Neuronal stem cell (in vitro differentiated cells): ENCODE results near the gene CD59. TPM values are rescaled to one million over a fixed set of nuclear protein-coding genes. Genes with fewer than 3 reads are reported as not detected.

ENCODE experiments used
- DNase-seq: peaks from one replicate; pipeline ENCODE4 v3.0.0-alpha.2; 2013; ENCODE audit warnings: low spot score
- H2AFZ ChIP-seq: one replicate; pipeline ENCODE4 v1.6.1; 2013; ENCODE audit warnings: mild to moderate bottlenecking, low read length, inconsistent platforms
- H2AK5ac ChIP-seq: 2 replicates; pipeline ENCODE4 v1.6.1; 2013; ENCODE audit warnings: low read depth, mild to moderate bottlenecking, inconsistent platforms, low read length, moderate library complexity, mixed read lengths
- H2BK120ac ChIP-seq: 2 replicates; pipeline ENCODE4 v1.6.1; 2013; ENCODE audit warnings: low read depth, mild to moderate bottlenecking, inconsistent platforms, low read length, moderate library complexity, mixed read lengths
- H2BK12ac ChIP-seq: one replicate; pipeline ENCODE4 v1.6.1; 2013; ENCODE audit warnings: low read length, inconsistent platforms
- H2BK15ac ChIP-seq: 2 replicates; pipeline ENCODE4 v1.6.1; 2013; ENCODE audit warnings: mild to moderate bottlenecking, low read length, inconsistent platforms, mixed read lengths
- H2BK5ac ChIP-seq: one replicate; pipeline ENCODE4 v1.6.1; 2013; ENCODE audit warnings: inconsistent platforms, mild to moderate bottlenecking, low read length, moderate library complexity
- H3K14ac ChIP-seq: one replicate; pipeline ENCODE4 v1.6.1; 2013; ENCODE audit warnings: low read length, inconsistent platforms
- H3K18ac ChIP-seq: 2 replicates; pipeline ENCODE4 v1.6.1; 2013; ENCODE audit warnings: low read length, inconsistent platforms
- H3K23ac ChIP-seq: 2 replicates; pipeline ENCODE4 v1.6.1; 2013; ENCODE audit warnings: low read depth, mild to moderate bottlenecking, mixed read lengths, low read length, inconsistent platforms; ENCODE audit not compliant: poor library complexity
- H3K27ac ChIP-seq: replicated peaks from 3 replicates; pipeline ENCODE4 v1.5.1; 2013; ENCODE audit warnings: low read length, inconsistent platforms
- H3K27me3 ChIP-seq, 3 experiments: 2 replicates each; pipeline ENCODE4 v1.6.1; 2013; ENCODE audit warnings: low read length in 3 of 3, mild to moderate bottlenecking in 2 of 3, inconsistent platforms in 1 of 3, low read depth in 1 of 3, mixed read lengths in 1 of 3, moderate library complexity in 1 of 3; ENCODE audit not compliant: control insufficient read depth in 3 of 3, insufficient read depth in 3 of 3
- H3K36me3 ChIP-seq, 2 donors: replicated peaks in 1 of 2; 2 replicates each; pipeline ENCODE4 v1.6.1; 2013; ENCODE audit warnings: low read length in 2 of 2; ENCODE audit not compliant: control insufficient read depth in 2 of 2, insufficient read depth in 2 of 2
- H3K4ac ChIP-seq: 2 replicates; pipeline ENCODE4 v1.6.1; 2013; ENCODE audit warnings: inconsistent platforms, mild to moderate bottlenecking, low read length, moderate library complexity
- H3K4me1 ChIP-seq, 2 donors: 1 replicate in 1 of 2; 2 replicates in 1 of 2; pipeline ENCODE4 v1.6.1; 2013; ENCODE audit warnings: low read length in 2 of 2, low read depth in 1 of 2; ENCODE audit not compliant: control insufficient read depth in 2 of 2, insufficient read depth in 1 of 2
- H3K4me2 ChIP-seq: one replicate; pipeline ENCODE4 v1.6.1; 2013; ENCODE audit warnings: mild to moderate bottlenecking, low read length, inconsistent platforms; ENCODE audit not compliant: insufficient read depth, poor library complexity, severe bottlenecking
- H3K4me3 ChIP-seq, 2 donors: 2 replicates each; pipeline ENCODE4 v1.5.1; 2013; ENCODE audit warnings: low read length in 2 of 2, mild to moderate bottlenecking in 2 of 2, inconsistent platforms in 1 of 2, moderate library complexity in 1 of 2
- H3K79me1 ChIP-seq: one replicate; pipeline ENCODE4 v1.6.1; 2013; ENCODE audit warnings: low read depth, mild to moderate bottlenecking, inconsistent platforms, low read length, moderate library complexity
- H3K9ac ChIP-seq: one replicate; pipeline ENCODE4 v1.6.1; 2013; ENCODE audit warnings: mild to moderate bottlenecking, low read depth, low read length, inconsistent platforms; ENCODE audit not compliant: poor library complexity
- H3K9me3 ChIP-seq, 2 donors: replicated peaks in 1 of 2; 2 replicates each; pipeline versions ENCODE3 to v1.6.1; 2013; ENCODE audit warnings: low read length in 2 of 2, mild to moderate bottlenecking in 2 of 2, inconsistent platforms in 1 of 2, low read depth in 1 of 2, mixed read lengths in 1 of 2, moderate library complexity in 1 of 2; ENCODE audit not compliant: control insufficient read depth in 2 of 2, insufficient read depth in 1 of 2
- H4K8ac ChIP-seq: one replicate; pipeline ENCODE4 v1.6.1; 2013; ENCODE audit warnings: low read depth, mild to moderate bottlenecking, inconsistent platforms, low read length, moderate library complexity
- H4K91ac ChIP-seq: one replicate; pipeline ENCODE4 v1.6.1; 2013; ENCODE audit warnings: low read length, low read depth, mild to moderate bottlenecking, inconsistent platforms; ENCODE audit not compliant: poor library complexity
- WGBS, 2 donors: extraction: QIAGEN DNeasy Blood & Tissue Kit; methylation state at CpG; one replicate each; pipeline ENCODE4 v1.1.7; 2013; ENCODE audit warnings: missing lambda C conversion rate in 2 of 2, mixed read lengths in 1 of 2; ENCODE audit not compliant: insufficient read length in 2 of 2, insufficient replicate concordance in 1 of 2; ENCODE audit errors: extremely low coverage in 2 of 2; 5-methylcytosine and 5-hydroxymethylcytosine counted together
- polyA plus RNA-seq, 2 experiments: library from polyadenylated mRNA; stranded (reverse); fragments of 200-250 nt; gene quantifications; one replicate each; pipeline ENCODE4 v1.2.3, GENCODE V29; 2013

CD59 gene
- 75.8 TPM for polyA plus RNA-seq (2013, experiment 1 of 2)
- 77.5 TPM for polyA plus RNA-seq (2013, experiment 2 of 2)

- Histone ChIP-seq H3K4me3 (peak within 1 kb of the TSS; percentile 78 to 96), H4K8ac (no peak within 1 kb of the TSS), H3K9ac (peak within 1 kb of the TSS; percentile 72), H3K27ac (no peak within 1 kb of the TSS), H3K79me1 (no peaks in the 10 kb centered on the region), H2AK5ac (peak within 1 kb of the TSS; percentile 73), H3K23ac (no peak within 1 kb of the TSS), H3K14ac (peak within 1 kb of the TSS; percentile 42), H2BK15ac (no peak within 1 kb of the TSS), H3K9me3 (peaks cover 0 to 5% of the 10 kb centered on the region in 2 donors), H2BK12ac (no peak within 1 kb of the TSS), H2BK120ac (no peak within 1 kb of the TSS), H2BK5ac (no peak within 1 kb of the TSS), H3K27me3 (no peaks in the 10 kb centered on the region), H3K18ac (peak within 1 kb of the TSS; percentile 96), H2AFZ (peak within 1 kb of the TSS; percentile 96), H3K4me1 (peaks cover 7 to 8% of the 10 kb centered on the region in 2 donors), H3K36me3 (peaks cover 2 to 17% of the 10 kb centered on the region in 2 donors), H3K4me2 (peak within 1 kb of the TSS; percentile 73), H3K4ac (no peak within 1 kb of the TSS), H4K91ac (peak within 1 kb of the TSS; percentile 4)
- no CpG with 5 or more reads among the region's 48 CpGs for WGBS, 2 donors
- peak; percentile 84 for DNase-seq
Measured at GRCh38 chr11:33736148-33736812, at the start of gene CD59. Gene CD59, minus strand, starts transcription at chr11:33736423. Its CDS starts 13,978 bp downstream, at chr11:33722445.

GRCh38 chr11:33785609-33786008 is 49.4 kb upstream of the CD59 start:
- DNase-seq = no peak
- Histone ChIP-seq H2BK12ac (no peak overlapping the region), H2AFZ (no peak overlapping the region), H3K27me3 (peaks cover 0 to 49% (median 0%) of the 10 kb centered on the region in 3 experiments), H2BK5ac (no peak overlapping the region), H3K9me3 (no peaks in the 10 kb centered on the region), H3K4ac (no peak overlapping the region), H3K4me2 (no peak overlapping the region), H3K79me1 (no peaks in the 10 kb centered on the region), H3K36me3 (no peaks in the 10 kb centered on the region), H3K14ac (no peak overlapping the region), H3K9ac (no peak overlapping the region), H4K91ac (no peak overlapping the region), H4K8ac (no peak overlapping the region), H2BK15ac (no peak overlapping the region), H3K4me3 (no peak overlapping the region), H3K18ac (no peak overlapping the region), H3K27ac (no peak overlapping the region), H2AK5ac (no peak overlapping the region), H3K23ac (no peak overlapping the region), H3K4me1 (no peaks in the 10 kb centered on the region), H2BK120ac (no peak overlapping the region)
- no CpG with 5 or more reads among the region's 3 CpGs for WGBS, 2 donors

DNA sequence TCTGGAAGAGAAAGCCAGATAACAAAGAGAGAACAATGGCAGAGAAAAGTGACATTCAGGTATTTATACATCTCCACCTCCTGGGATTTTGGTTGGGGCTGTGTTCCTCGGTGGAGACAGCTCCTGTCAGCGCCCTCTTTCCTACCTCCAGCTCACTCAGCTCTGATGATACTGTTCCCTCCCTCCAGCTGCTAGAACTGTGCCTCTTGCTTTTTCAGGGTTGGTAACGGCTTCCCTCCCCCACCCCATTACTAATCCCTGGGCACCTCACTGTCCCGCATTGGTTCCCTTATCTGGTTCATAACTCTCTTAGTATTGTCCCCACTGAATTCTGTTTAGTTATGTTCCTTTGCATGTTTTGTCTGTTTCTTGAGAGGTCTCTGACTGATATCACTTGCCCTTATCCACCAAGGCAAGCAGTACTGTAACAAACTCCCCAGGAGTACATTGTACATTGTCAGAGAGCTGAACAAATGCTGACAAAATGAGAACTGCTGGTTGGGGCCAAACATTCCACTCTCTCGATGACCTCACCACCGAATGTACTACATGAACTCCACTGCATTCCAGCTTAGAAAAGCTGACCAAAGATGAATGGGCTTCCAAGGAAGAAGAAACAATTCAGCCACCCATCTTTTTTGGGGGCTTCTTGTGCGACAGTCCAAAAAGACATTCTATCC is 43.8 kb upstream of the CD59 start:
- Histone ChIP-seq H3K27me3 (peaks cover 0 to 88% (median 7%) of the 10 kb centered on the region in 3 experiments), H2AFZ (no peak overlapping the region), H2BK120ac (no peak overlapping the region), H2BK15ac (no peak overlapping the region), H4K91ac (no peak overlapping the region), H2BK5ac (no peak overlapping the region), H3K79me1 (no peaks in the 10 kb centered on the region), H3K18ac (no peak overlapping the region), H3K4ac (no peak overlapping the region), H2AK5ac (no peak overlapping the region), H3K23ac (no peak overlapping the region), H3K9ac (no peak overlapping the region), H2BK12ac (no peak overlapping the region), H3K9me3 (no peaks in the 10 kb centered on the region), H3K14ac (no peak overlapping the region), H3K4me2 (no peak overlapping the region), H3K4me3 (no peak overlapping the region), H3K4me1 (peaks cover 12 to 14% of the 10 kb centered on the region in 2 donors), H3K27ac (no peak overlapping the region), H3K36me3 (no peaks in the 10 kb centered on the region), H4K8ac (no peak overlapping the region)
- no peak for DNase-seq
- WGBS, 2 donors = no CpG with 5 or more reads among the region's 7 CpGs

DNA sequence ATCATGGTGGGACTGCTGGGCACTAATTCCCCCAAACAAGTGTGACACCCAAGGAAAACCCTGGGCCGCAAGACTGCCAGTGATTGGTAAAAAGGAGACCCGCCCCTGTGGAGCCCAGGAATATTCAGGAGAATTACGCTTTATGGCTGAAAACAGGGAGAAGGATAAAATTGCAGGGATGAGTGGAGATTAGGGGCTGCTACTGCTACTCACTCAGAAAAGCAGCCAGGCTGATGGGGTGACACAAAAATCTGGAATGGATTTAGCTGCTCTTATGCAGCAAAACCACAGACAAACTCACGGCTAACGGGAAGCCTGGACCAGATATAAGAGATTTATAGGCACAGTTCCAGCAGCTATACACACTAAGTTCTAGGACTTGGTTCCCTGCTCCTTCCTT is 42.5 kb upstream of the CD59 start:
- no peaks in the 10 kb centered on the region for H3K9me3 ChIP-seq
- H3K23ac ChIP-seq = no peak overlapping the region
- no peak overlapping the region for H3K4ac ChIP-seq
- peaks cover 0 to 79% (median 9%) of the 10 kb centered on the region in 3 experiments for H3K27me3 ChIP-seq
- no peak overlapping the region for H4K91ac ChIP-seq
- H2BK5ac ChIP-seq = no peak overlapping the region
- H2BK120ac ChIP-seq = no peak overlapping the region
- H3K18ac ChIP-seq = no peak overlapping the region
- WGBS, 2 donors = no CpG with 5 or more reads among the region's 5 CpGs
- H3K4me1 ChIP-seq = peaks cover 14% of the 10 kb centered on the region in 2 donors
- H3K36me3 ChIP-seq = no peaks in the 10 kb centered on the region
- peak overlapping the region; percentile 60 for H2AFZ ChIP-seq
- no peak overlapping the region for H4K8ac ChIP-seq
- H2AK5ac ChIP-seq = no peak overlapping the region
- no peak overlapping the region for H3K14ac ChIP-seq
- no peak overlapping the region for H2BK12ac ChIP-seq
- H3K79me1 ChIP-seq = peaks cover 5% of the 10 kb centered on the region
- H3K4me2 ChIP-seq = peak overlapping the region; percentile 34
- H3K9ac ChIP-seq = no peak overlapping the region
- DNase-seq = no peak
- no peak overlapping the region for H3K27ac ChIP-seq
- no peak overlapping the region for H2BK15ac ChIP-seq
- H3K4me3 ChIP-seq = no peak overlapping the region
